Activated CD4-positive, alpha-beta T cell treated with anti-CD3 and anti-CD28 coated beads, Interleukin-2, amount 50 U/mL, for 1 hour (primary cell): ENCODE data around the gene SLC11A2.

ENCODE experiments used
- DNase-seq: peaks from one replicate; pipeline ENCODE4 v3.0.0-alpha.2; 2020

Gene SLC11A2

GRCh38 chr12:51025836-51026638 is at the start of gene SLC11A2:
Gene SLC11A2 (minus strand): TSS chr12:51026384. CDS start chr12:51010728, 15,656 bp downstream.
- DNase-seq: peak; percentile 88

GRCh38 chr12:51075390-51075789 is 49.2 kb upstream of the SLC11A2 start:
- no peak for DNase-seq

DNA sequence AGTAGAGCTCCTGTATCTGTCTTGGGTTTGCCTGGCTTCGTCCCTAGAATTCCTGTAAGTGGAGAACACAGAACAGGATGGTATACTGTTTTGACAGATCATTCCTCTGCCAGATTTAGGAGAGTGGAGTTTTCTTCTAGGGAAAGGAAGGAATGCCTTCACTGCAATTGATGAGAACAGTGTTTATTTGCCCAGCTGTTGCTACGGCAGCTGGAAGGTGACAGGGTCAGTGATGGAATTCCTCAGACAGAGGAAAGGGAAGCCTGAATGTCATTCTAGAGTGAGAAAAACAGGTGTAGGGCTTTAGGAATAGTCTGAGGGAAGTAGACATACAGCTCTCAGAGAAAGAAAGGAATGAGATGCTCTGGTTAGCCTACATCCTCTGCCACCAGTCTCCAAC is 45.5 kb upstream of the SLC11A2 start:
- DNase-seq: no peak

DNA sequence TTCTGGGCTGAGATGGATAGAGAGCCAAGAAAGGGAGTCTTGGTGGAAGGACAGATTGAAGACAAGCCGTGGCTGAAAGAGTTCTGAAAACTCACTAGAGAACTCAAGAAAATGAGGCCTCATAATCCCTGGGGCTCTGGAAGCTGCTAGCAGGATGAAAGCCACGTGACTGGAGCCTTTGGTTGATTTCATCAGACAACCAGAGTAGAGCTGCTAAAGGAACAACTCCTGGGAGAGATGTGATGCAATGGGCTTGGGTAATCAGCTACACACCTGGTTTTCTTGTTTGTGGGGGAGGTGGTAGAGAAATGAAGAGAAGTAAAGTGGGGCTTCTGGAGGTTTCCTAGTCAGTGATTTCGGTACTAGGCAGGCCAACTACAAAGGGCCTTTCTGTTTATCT is 43.8 kb upstream of the SLC11A2 start:
- no peak for DNase-seq

DNA sequence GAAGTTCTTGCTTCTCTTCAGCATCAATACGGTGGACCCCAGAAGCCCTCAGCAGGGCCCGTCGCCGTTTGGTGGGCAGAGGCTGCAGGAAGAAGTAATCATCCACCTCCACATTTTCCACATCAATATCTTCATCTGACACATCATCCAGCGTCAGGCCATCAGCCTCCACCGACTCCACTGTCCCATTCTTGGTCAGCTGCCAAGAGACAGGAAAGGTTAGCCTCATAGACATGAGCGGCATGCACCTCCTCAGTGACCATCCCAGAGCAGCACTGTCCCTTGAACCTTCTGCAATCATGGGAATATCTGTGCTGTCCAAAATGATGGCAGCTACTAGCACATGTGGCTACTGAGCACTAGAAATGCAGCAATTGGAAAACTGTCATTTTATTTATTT is 41.6 kb upstream of the SLC11A2 start:
- no peak for DNase-seq

DNA sequence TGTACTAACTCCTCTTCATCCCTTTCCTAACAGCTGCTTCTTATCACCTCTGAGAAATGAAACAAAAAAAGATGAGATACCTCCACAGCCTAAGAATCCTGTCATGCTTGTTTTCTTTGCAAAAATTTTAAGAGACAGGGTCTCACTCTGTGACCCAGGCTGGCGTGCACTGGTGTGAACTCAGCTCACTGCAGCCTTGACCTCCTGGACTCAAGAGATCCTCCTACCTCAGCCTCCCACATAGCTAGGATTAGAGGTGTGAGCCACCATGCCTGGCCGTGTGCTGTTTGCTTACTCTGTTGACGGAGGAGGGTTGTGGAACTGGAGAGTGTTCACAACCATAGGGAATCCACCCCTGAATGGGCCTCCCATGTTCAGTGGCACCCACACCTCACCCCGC is 41.0 kb upstream of the SLC11A2 start:
- no peak for DNase-seq

DNA sequence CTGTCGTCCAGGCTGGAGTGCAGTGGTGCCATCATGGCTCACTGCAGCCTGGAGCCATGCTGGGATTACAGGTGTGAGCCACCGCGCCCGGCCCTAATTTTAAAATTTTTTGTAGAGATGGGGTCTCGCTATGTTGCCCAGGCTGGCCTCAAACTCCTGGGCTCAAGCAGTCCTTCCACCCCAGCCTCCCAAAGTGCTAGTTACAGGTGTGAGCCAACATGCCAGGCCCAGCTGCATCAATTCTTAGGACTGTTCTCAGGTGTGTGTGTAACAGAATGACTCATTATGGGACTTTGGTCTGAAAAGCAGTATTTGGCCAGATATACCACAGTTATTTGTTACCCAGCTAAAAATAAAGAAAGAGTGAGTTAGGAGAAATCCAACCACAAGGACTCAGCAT is 39.3 kb upstream of the SLC11A2 start:
- DNase-seq: no peak

DNA sequence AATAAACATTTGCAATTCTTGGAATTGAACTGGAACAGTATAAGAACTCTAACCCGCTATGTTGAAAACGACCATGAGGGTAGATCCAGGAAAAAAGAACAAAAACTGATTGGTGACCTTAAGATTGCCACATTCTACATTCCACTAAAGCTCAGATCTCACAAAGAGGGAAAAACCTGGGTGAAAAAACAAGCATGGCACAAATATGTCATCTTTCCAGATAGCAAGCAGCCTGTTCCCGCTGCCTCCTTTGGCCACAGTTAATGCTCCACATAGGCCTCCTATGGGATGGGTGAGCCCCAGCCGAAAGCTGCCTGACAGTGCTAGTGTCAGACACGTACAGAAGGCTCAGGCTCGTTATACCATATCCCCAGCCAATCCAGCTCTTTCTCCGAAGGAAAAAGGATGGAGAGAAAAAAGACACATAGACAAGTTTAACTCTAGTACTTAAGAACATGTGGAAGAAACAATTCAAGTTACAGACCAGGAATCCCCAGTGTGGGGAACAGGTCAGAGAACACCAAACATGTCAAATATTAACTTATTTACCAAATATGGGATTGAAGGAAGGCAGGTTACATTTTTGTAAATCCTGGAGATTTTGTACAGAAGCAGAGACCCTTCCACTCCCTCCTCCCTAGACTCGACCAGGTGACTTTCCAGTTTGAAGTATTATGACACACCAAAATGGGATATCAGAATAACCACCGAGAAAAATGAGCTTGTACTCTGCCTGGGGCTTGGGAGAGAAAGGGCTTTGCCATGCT is 36.6 kb upstream of the SLC11A2 start:
- DNase-seq: no peak

- DNase-seq: no peak
These were observed 32.9 kb upstream of the SLC11A2 start for GRCh38 chr12:51059086-51059485.

GRCh38 chr12:51056242-51056641 is 30.1 kb upstream of the SLC11A2 start:
- DNase-seq: no peak

- DNase-seq: no peak
These were observed 28.9 kb upstream of the SLC11A2 start for GRCh38 chr12:51055060-51055459.

DNA sequence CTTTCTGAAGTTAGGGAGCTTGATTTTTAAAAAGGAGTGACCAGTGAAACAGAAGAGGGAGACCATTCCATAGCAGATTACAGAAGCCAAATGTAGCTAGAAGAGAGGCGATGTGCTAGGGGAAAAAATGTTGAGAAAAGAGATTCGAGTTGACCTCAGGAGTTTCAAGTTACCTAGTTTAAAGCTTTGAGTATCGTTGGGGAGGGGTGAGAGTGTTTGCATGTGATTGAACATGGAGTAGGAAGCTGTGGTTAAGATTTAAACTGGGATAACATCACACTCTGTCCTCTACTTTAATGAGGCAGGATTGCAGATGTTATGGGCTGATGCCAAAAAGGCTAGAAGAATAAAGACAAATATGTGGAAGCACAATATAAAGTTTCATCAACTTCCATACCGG is 25.6 kb upstream of the SLC11A2 start:
- no peak for DNase-seq

DNA sequence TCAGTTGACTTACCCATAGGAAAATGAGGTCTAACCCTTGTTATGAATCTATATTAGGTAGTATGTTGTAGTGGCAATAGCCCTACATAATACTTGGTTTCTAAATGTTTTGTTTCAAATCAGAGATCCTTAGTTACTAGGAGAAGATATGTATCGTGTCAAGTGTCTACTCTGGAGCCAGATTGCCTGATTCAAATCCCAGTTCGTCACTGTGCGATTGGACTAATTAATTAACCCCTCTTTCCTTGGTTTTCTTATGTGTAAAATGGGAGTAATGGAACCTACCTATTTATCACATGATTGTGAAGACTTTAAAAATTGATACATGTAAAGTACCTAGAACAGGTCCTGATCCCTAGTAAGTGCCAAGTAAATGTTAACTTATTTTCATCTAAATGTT is 23.3 kb upstream of the SLC11A2 start:
- no peak for DNase-seq

DNA sequence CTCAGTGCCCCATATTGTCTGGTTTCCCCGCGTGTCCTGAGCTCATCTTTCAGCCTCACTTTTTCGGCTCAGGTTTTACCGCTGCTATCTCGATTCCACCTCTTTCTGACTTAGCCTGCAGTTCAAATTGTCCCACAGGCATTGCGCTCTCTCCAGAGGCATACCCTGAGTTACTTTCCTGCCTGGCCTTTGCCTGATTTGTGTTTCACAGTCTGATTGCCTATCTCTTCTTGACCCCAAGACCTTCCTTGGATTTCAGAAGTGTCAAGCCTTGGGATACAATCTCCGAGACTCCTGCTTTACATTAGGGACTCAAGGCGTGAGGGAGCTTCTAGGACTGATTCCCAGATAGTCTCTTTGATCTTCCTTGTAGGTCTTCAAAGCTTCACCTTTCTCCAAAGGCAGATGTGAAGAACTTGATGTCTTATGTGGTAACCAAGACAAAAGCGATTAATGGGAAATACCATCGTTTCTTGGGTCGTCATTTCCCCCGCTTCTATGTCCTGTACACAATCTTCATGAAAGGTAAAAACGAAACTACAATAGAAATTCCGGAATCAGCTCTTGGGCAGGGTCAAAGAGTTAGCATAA is 22.6 kb upstream of the SLC11A2 start:
- no peak for DNase-seq

DNA sequence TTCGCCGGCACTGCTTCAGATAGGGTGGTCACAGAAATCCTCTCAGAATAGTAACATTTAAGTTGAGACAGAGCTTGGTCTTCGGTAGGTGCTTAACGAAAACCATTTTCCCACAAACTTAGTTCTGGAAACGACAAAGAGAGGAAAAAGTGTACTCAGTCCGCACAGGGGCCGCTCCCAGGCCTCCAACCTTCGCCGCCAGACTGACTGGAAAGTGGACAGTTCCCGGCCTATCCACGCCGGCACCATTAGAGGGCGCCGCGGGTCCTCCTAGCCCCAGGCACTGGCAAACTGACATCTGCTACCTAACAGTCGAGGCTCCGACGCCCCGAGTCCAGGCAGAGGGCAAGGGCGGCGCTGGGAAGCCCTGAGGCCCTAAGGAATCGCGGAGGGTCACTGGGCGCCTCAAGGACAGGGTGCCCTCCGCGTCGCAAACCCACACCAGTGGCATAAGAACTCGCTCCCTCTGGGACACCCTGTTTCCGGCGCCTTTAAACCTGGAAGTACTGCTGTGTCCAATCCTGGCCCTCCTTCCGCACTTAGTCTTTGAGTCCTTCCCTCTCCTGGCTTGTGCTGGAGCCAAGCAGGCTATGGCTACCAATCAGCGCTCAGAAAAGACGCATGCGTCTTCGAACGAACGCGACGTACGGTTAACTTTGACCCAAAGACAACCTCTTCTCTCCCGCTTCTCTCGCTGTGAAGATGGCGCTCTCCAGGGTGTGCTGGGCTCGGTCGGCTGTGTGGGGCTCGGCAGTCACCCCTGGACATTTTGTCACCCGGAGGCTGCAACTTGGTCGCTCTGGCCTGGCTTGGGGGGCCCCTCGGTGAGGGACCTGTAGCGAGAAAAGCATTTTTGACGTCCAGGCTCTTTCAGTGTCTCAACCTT is 21.7 kb upstream of the SLC11A2 start, which contains the start of gene LETMD1:
Gene LETMD1 (plus strand): TSS at position 673 of the 886 bp plus-strand sequence. CDS start 30 bp downstream, at position 703.
- DNase-seq: peak; percentile 87

DNA sequence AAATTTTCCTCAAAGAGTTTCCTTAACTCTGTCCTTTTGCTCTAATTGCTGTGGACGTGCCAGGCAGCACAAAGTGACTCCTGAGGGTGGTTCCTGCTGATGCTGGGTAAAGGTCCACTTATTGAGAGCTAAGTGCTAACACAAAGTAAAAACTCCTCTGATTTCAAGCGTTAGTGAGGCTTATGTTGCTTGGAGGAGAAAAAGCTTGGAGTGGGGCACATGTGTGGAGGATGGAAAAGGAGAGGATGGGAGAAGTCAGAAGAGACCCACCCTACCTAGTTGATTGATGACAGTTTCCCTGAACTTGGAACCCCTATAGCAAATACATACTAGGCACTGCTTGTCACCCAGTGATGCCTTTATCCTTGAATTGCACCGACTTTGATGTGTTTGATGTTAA is 10.1 kb upstream of the SLC11A2 start:
- DNase-seq: no peak

- no peak for DNase-seq
These were observed 7.4 kb upstream of the SLC11A2 start for GRCh38 chr12:51033457-51034089.

DNA sequence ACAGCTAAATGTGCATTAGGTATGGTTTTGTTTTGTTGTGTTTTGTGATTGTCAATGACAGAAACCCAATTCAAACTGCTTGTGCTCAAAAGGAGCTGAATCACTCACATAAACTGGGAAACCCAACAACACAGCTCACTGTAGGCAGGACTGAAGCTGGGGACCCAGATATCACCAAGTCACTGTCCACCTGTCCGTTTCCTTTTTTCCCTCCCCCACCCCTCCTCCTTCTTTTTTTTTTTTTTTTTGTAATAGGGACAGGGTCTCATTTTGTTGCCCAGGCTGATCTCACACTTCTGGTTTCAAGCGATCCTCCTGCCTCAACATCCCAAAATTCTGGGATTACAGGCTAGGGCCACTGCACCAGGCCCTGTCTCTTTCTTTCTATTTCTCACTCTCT is 6.9 kb upstream of the SLC11A2 start:
- no peak for DNase-seq

DNA sequence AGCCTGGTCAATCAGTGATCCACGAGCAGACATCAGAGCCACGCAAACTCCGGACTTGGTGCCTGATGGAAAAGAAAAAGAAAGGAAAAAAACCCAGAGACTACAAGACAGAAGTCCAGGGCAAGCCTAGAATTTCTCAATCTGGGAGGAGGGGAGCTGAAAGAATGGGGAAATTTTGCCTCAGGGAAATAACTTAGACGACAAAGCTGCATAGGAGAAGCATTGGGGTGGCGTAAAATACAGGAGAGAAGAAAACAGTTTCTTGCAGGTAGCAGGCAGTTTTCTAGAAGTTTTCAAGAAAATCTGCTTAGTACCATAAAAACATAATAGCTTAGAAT is 2.6 kb upstream of the SLC11A2 start:
- DNase-seq: no peak

DNA sequence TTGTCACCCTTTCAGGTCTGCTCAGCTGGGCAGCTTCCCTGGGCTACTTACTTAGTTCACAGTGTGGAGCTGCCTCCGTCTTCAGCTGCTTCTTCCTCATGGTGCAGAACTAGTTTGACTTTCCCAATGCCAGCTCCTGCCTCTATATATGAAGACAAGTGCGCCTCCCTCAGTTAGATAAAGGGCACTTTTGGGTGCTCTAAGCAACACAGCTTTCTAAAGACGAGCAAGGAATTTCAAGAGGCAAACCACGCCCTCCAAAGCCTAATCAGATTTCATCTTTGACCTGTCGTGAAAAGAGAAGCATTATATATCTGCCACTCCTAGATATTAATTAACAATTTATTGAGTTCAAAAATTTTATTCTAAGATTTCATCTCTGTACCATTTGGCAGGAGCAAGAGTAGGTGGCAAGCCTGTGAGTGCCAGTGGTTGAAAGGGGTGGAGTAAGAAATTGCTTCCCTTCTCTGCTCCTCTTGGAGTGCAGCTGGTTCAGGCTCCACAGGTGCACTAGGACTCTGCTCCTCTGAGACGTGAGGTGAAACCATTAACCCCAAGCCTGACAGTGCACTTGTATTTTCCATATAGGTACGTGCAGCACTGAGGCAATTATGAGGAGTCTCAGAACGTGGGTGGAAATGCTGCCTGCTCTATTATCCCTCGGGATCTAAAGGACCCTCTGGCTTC is 2.1 kb upstream of the SLC11A2 start:
- DNase-seq: no peak

GRCh38 chr12:51027342-51027835 is 1.2 kb upstream of the SLC11A2 start:
- no peak for DNase-seq
